SW 1271 (cell line): ENCODE measurements around the gene MAN1A1.

Source experiments
- DNase-seq, 2 experiments: peaks; one replicate each; lab custom pipeline; 2025; lab: John Stamatoyannopoulos, UW

The MAN1A1 gene

GRCh38 chr6:119233312-119233984 is 116.1 kb downstream of the MAN1A1 start:
- DNase-seq: no peak

GRCh38 chr6:119231394-119231793 is 118.2 kb downstream of the MAN1A1 start:
- no peak for DNase-seq

- DNase-seq: no peak
Measured at GRCh38 chr6:119230160-119230559, 119.4 kb downstream of the MAN1A1 start.

- DNase-seq: no peak
Measured at GRCh38 chr6:119227377-119227776, 122.2 kb downstream of the MAN1A1 start.

GRCh38 chr6:119226089-119226488 is 123.5 kb downstream of the MAN1A1 start:
- DNase-seq: no peak

- no peak for DNase-seq
Measured at GRCh38 chr6:119224095-119224701, 125.4 kb downstream of the MAN1A1 start.

GRCh38 chr6:119220452-119220851 is 129.1 kb downstream of the MAN1A1 start:
- DNase-seq: no peak

GRCh38 chr6:119218548-119218947 is 131.0 kb downstream of the MAN1A1 start:
- DNase-seq: no peak

- DNase-seq: no peak
Measured at GRCh38 chr6:119215885-119216590, 133.5 kb downstream of the MAN1A1 start.

- DNase-seq: no peak
Measured at GRCh38 chr6:119215309-119215708, 134.3 kb downstream of the MAN1A1 start.

GRCh38 chr6:119210596-119210995 is 139.0 kb downstream of the MAN1A1 start:
- DNase-seq: no peak

GRCh38 chr6:119209452-119210205 is 139.9 kb downstream of the MAN1A1 start:
- no peak for DNase-seq

- DNase-seq: no peak
Measured at GRCh38 chr6:119207971-119208725, 141.4 kb downstream of the MAN1A1 start.

- DNase-seq: no peak
Measured at GRCh38 chr6:119207327-119207726, 142.2 kb downstream of the MAN1A1 start.

- DNase-seq: no peak
Measured at GRCh38 chr6:119205911-119206618, 143.5 kb downstream of the MAN1A1 start.

GRCh38 chr6:119204719-119205118 is 144.8 kb downstream of the MAN1A1 start:
- no peak for DNase-seq

- DNase-seq: no peak
Measured at GRCh38 chr6:119201480-119201879, 148.1 kb downstream of the MAN1A1 start.

- DNase-seq: no peak
Measured at GRCh38 chr6:119200512-119201175, 148.9 kb downstream of the MAN1A1 start.

GRCh38 chr6:119197271-119197670 is 152.3 kb downstream of the MAN1A1 start:
- DNase-seq: no peak

GRCh38 chr6:119196715-119197114 is 152.8 kb downstream of the MAN1A1 start:
- no peak for DNase-seq

GRCh38 chr6:119195848-119196247 is 153.7 kb downstream of the MAN1A1 start:
- DNase-seq: no peak
